Lung (tissue), 12 donors: ENCODE measurements around the gene SMTNL2. TPM values are rescaled to one million over a fixed set of nuclear protein-coding genes. Genes with fewer than 3 reads are reported as not detected.

Experiments used
- ATAC-seq: fragments of 200-7000 bp; cut with Tn5 transposase; one replicate; pipeline ENCODE4 v1.9.1; 2020; ENCODE audit warnings: moderate number of reproducible peaks; ENCODE audit not compliant: insufficient read depth, low FRiP score
- DNase-seq, 3 donors: peaks; one replicate each; pipeline ENCODE4 v3.0.0-alpha.2; 2013 to 2017
- H3K27ac ChIP-seq, 2 donors: one replicate each; pipeline ENCODE4 v1.5.1; 2013; ENCODE audit warnings: mild to moderate bottlenecking in 2 of 2, moderate library complexity in 2 of 2, control low read depth in 1 of 2, inconsistent platforms in 1 of 2, low read depth in 1 of 2, low read length in 1 of 2
- H3K27me3 ChIP-seq, 3 donors: one replicate each; pipeline ENCODE4 v1.5.1; 2013; ENCODE audit warnings: low read length in 2 of 3; ENCODE audit not compliant: control insufficient read depth in 3 of 3, insufficient read depth in 3 of 3
- H3K36me3 ChIP-seq, 4 donors: one replicate each; pipeline ENCODE4 v1.5.1; 2013; ENCODE audit warnings: low read length in 4 of 4, mild to moderate bottlenecking in 1 of 4, moderate library complexity in 1 of 4; ENCODE audit not compliant: control insufficient read depth in 4 of 4, insufficient read depth in 4 of 4
- H3K4me1 ChIP-seq, 5 donors: one replicate each; pipeline ENCODE4 v1.5.1; 2013; ENCODE audit warnings: low read length in 5 of 5, mild to moderate bottlenecking in 2 of 5, moderate library complexity in 1 of 5; ENCODE audit not compliant: control insufficient read depth in 5 of 5, insufficient read depth in 5 of 5
- H3K4me3 ChIP-seq: one replicate; pipeline ENCODE4 v1.5.1; 2013; ENCODE audit warnings: mild to moderate bottlenecking, control low read depth, moderate library complexity
- H3K9ac ChIP-seq, 2 donors: one replicate each; pipeline ENCODE4 v1.5.1; 2013; ENCODE audit warnings: low read length in 2 of 2, control low read depth in 1 of 2; ENCODE audit not compliant: insufficient read depth in 1 of 2
- H3K9me3 ChIP-seq, 4 donors: one replicate each; pipeline ENCODE4 v1.5.1; 2013; ENCODE audit warnings: low read length in 3 of 4, mild to moderate bottlenecking in 1 of 4, moderate library complexity in 1 of 4; ENCODE audit not compliant: control insufficient read depth in 4 of 4, insufficient read depth in 3 of 4
- CTCF ChIP-seq: IDR thresholded peaks from 2 replicates; pipeline ENCODE4 v1.5.1; 2012; ENCODE audit warnings: mild to moderate bottlenecking; ENCODE audit errors: control extremely low read depth, extremely low read depth
- WGBS, 2 donors: extraction: QIAGEN DNeasy Blood & Tissue Kit; methylation state at CpG; one replicate each; pipeline ENCODE4 v1.1.7; 2013; 5-methylcytosine and 5-hydroxymethylcytosine counted together
- polyA plus RNA-seq, 2 donors: library from polyadenylated mRNA; stranded (reverse); fragments of 200-250 nt; gene quantifications; one replicate each; pipeline ENCODE4 v1.2.1, GENCODE V29; 2013
- total RNA-seq, 2 donors: library from RNA; depleted of rRNA in 1 of 2; stranded (reverse); fragments of >200 nt in 1 of 2; gene quantifications; one replicate each; pipeline ENCODE4 v1.2.1, GENCODE V29; 2014 to 2021
- donor health status: control.
- donor health status: control.
- donor health status: Bipolar disorder and iron deficiency.
- donor health status: healthy.
- donor health status: DM: yes; HTN: yes; CAD: no.

SMTNL2 gene
- total and polyA plus RNA-seq, 4 donors, result 1.5 to 18.1 (median 6.9) TPM

DNA sequence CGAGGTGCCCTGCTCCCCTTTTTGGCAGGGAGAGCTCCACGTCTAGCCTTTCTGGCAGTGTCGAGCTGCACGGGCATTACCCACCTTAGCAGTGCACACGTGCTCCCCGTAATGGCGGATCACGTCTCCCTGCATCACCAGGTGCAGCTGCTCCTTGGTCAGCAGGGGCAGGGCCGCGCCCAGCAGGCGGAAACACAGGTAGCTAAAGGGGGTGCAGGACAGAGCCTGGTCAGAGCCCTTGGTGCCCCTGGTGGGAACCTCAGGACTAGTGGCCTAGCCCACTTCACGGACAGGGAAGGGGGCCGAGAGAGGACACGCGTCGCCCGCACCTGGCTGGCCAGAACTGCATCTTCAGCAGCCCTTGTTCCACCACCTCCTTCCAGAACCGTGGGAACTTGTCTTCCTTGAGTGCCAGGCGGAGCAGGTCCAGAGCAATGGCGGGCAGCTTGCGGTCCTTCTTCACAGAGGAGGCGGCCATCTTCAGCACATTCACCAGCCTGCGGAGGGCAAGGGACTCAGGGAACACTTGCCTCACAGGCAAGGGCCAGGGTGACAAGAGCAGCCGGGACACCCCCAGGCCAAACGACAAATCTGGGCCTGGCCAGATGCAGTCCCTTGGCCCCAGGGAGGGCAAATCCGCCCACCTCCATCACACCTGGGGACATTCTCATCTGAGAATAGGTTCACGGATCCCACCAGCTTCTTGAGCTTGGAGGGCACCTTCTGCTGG is 32.4 kb upstream of the SMTNL2 start:
- WGBS, 2 donors, result 96 to 97% methylated on average over 27 of the region's 27 CpGs
- ATAC-seq (no peak), DNase-seq (no peak)
- Histone ChIP-seq H3K27me3 (no peaks in the 10 kb centered on the region), H3K36me3 (peaks cover 3 to 61% (median 21%) of the 10 kb centered on the region in 4 donors), H3K4me1 (peaks cover 0 to 19% (median 6%) of the 10 kb centered on the region in 5 donors), H3K27ac (no peak overlapping the region), H3K4me3 (no peak overlapping the region), H3K9ac (no peak overlapping the region), H3K9me3 (no peaks in the 10 kb centered on the region)
- TF ChIP-seq CTCF, result no peak

DNA sequence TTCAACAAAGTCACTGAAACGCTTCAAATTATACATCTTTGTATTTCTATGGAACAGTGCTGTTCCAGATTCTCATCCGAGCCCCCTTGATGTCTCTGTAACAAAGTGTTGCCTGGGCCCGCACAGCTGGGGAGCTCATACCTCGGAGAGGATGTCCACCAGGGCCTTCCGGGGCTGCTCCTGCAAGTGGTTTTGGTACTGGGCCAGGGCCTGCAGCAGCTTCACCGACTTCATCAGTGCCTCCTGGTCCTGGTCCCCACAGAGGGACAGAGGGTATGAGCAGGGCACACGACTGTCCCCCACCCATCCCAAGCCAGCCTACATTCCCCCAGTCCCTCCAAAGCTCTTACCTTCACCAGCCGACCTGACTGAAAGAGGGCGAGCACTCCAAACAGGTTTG is 30.7 kb upstream of the SMTNL2 start:
- Histone ChIP-seq H3K4me3 (no peak overlapping the region), H3K9me3 (no peaks in the 10 kb centered on the region), H3K27me3 (no peaks in the 10 kb centered on the region), H3K27ac (no peak overlapping the region), H3K4me1 (peaks cover 0 to 19% (median 6%) of the 10 kb centered on the region in 5 donors), H3K9ac (no peak overlapping the region), H3K36me3 (peaks cover 3 to 45% (median 17%) of the 10 kb centered on the region in 4 donors)
- 82 to 90% methylated on average over 9 of the region's 9 CpGs for WGBS, 2 donors
- no peak for DNase-seq
- ATAC-seq, result no peak
- TF ChIP-seq CTCF, result no peak

GRCh38 chr17:4554441-4554996 is 29.8 kb upstream of the SMTNL2 start:
- no peak overlapping the region for H3K27ac ChIP-seq
- DNase-seq, result no peak
- H3K9me3 ChIP-seq, result no peaks in the 10 kb centered on the region
- H3K4me3 ChIP-seq, result peak overlapping the region; percentile 89
- 16 to 17% methylated on average over 18 of the region's 18 CpGs for WGBS, 2 donors
- H3K4me1 ChIP-seq, result peaks cover 0 to 19% (median 6%) of the 10 kb centered on the region in 5 donors
- H3K27me3 ChIP-seq, result no peaks in the 10 kb centered on the region
- peaks cover 3 to 38% (median 16%) of the 10 kb centered on the region in 4 donors for H3K36me3 ChIP-seq
- no peak for TF ChIP-seq CTCF
- ATAC-seq, result no peak
- H3K9ac ChIP-seq, result peak overlapping the region in 1 of 2 donors; percentile 19
